HG02870 (cell line): Measurements from ENCODE around the gene PDIA4.
"Not testable (repeated sequence)": the region's sequence is repeated elsewhere in the genome, so short reads cannot be mapped to it uniquely, and the experiment has no call there.

Experiments used
- ATAC-seq: cut with Tn5 transposase; IDR thresholded peaks from one replicate; pipeline ENCODE4 v1.9.1; 2021; ENCODE audit warnings: mild to moderate bottlenecking, moderate library complexity; ENCODE audit not compliant: unreplicated experiment

The PDIA4 gene, protein sequence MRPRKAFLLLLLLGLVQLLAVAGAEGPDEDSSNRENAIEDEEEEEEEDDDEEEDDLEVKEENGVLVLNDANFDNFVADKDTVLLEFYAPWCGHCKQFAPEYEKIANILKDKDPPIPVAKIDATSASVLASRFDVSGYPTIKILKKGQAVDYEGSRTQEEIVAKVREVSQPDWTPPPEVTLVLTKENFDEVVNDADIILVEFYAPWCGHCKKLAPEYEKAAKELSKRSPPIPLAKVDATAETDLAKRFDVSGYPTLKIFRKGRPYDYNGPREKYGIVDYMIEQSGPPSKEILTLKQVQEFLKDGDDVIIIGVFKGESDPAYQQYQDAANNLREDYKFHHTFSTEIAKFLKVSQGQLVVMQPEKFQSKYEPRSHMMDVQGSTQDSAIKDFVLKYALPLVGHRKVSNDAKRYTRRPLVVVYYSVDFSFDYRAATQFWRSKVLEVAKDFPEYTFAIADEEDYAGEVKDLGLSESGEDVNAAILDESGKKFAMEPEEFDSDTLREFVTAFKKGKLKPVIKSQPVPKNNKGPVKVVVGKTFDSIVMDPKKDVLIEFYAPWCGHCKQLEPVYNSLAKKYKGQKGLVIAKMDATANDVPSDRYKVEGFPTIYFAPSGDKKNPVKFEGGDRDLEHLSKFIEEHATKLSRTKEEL

DNA sequence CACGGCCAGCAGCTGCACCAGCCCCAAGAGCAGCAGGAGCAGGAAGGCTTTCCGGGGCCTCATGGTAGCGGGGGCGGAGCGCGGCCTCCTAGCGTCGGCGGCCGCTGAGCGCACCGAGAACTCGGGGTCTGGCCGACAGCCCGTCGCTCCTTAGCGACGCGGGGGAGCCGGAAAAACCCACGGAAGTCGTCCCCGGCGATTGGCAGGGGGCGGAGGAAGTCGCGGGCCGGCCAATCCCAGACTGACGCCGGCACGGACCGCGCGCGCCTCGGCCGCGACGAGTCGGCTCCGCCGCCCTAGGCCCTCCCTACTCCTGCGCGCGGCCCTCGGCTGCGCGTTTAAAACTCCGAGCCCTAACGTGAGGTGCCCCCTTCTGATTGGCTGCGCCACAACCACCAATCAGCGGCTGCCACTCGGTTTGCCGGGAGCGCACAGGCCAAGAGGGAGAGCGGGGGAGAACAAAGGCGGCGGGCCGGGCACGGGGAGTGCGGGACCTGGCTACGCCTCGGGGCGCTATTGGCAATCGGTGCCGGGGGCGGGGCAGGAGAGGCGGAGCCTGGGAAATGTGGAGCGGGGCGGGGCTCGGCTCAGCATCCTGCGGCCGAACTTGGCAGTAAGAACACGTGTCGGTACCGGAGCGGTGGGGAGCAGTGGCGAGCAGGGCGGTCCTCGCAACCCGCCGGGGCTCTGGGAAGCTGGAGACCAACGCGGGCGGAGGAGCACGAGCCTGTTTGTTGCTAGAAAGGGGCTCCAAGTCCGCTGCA lies at the start of gene PDIA4:
Gene PDIA4 (minus strand): TSS at position 160 of the 764 bp plus-strand sequence. CDS start 97 bp downstream, at position 63.
- ATAC-seq, result peak; percentile 89

DNA sequence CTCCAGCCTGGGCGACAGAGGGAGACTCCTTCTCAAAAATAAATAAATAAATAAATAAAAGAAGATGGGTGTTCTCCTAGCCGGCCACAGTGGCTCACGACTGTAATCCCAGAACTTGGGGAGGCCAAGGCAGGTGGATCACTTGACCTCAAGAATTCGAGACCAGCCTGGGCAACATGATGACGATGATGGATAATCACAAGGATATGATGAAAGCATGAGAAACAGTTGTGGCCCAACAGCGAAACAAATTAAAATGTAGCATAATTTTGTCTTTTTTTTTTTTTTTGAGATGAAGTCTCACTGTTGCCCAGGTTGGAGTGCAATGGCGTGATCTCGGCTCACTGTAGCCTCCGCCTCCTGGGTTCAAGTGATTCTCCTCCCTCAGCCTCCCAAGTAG lies 49.3 kb upstream of the PDIA4 start:
- ATAC-seq, result no peak

- no peak for ATAC-seq
Measured at GRCh38 chr7:149075286-149075685, 47.0 kb upstream of the PDIA4 start.

GRCh38 chr7:149074116-149074885 lies 46.0 kb upstream of the PDIA4 start:
- no peak for ATAC-seq

GRCh38 chr7:149072438-149072775 lies 44.1 kb upstream of the PDIA4 start:
- no peak for ATAC-seq

- no peak for ATAC-seq
Measured at GRCh38 chr7:149071641-149072437, 43.5 kb upstream of the PDIA4 start.

GRCh38 chr7:149071182-149071635 lies 42.9 kb upstream of the PDIA4 start:
- no peak for ATAC-seq

GRCh38 chr7:149070372-149071125 lies 42.2 kb upstream of the PDIA4 start:
- no peak for ATAC-seq

DNA sequence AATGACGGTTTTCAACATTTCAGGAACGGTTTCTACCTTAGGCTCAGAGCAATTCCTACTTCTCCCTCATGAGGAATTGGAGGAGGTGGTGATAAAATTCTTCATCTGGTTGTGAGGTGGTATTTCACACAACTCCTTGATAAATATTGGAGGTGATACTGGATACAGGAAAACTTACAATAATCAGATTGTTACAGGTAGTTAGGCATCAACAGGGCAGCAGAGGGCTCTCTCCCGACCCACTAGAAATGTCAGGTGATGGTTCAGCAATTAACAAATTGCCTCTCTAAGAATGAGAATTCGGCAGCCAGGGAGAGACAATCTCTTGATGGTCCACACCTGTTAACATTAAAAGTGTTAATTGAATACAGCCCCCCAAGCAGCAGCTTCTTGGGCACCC lies 39.6 kb upstream of the PDIA4 start:
- no peak for ATAC-seq

DNA sequence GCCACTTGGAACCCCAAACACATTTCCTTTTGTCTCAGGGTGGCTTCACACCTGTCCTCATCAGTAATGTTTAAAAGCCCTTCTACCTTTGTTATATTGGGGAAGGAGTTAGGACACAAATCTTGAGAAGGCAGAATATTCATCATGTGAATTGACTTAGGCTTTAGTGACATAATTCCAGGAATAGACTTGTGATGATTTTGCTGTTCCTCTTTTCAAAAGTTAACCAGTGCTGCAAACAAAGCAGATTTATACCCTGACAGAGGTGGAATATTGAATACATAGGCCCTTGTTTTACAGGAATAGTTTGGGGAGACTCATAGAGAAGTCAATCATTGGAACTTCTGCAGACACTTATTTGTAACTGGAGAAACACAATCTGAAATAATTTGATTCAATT lies 35.2 kb upstream of the PDIA4 start:
- no peak for ATAC-seq

GRCh38 chr7:149062217-149062899 lies 34.1 kb upstream of the PDIA4 start:
- not testable (repeated sequence) for ATAC-seq

DNA sequence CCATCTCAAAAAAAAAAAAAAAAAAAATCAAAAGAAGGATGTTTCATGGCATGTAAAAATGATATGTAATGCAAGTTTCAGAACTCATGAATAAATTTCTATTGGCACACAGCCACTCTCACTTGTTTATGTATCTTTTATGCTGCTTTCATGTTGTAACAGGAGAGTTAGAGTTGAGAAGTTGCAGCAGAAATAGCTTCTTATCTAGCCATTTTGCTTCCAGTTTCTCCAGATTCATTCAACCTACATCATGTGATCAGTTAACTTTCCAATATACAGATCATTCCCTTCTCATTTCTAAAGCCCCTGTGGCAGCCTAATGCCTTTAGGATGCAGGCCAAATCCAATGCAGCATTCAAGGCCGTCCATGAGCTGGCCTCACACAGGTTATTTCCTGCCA lies 31.9 kb upstream of the PDIA4 start:
- ATAC-seq, result no peak

DNA sequence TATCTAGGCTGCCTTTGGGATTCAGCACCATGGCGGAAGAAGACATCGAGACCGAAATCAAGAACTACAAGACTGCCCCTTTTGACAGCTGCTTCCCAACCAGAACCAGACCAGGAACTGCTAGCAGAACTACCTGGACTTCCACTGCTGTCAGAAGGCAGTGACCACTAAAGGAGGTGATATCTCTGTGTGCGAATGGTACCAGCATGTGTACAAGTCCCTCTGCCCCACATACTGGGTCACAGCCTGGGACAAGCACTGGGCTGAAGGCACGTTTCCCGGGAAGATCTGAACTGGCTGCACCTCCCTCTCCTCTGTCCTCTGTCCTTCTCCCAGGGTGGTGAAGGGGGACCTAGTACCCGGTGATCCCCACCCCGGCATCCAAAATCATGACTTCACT lies 25.6 kb upstream of the PDIA4 start:
- no peak for ATAC-seq

GRCh38 chr7:149053384-149053783 lies 25.1 kb upstream of the PDIA4 start:
- no peak for ATAC-seq

DNA sequence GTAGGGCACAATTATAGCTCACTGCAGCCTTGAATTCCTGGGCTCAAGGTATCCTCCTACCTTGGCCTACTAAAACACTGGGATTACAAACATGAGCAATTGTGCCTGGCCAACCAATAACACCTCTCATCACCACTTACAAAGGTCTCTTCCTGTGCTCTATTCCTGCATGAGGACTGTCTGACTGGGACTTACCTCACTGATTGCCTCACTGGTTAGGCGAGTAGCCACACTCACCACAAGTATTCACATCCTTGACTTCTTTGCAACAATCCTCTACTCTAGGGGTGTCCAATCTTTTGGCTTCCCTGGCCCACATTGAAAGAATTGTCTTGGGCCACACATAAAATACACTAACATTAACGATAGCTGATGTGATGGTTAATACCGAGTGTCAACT lies 22.6 kb upstream of the PDIA4 start:
- no peak for ATAC-seq

DNA sequence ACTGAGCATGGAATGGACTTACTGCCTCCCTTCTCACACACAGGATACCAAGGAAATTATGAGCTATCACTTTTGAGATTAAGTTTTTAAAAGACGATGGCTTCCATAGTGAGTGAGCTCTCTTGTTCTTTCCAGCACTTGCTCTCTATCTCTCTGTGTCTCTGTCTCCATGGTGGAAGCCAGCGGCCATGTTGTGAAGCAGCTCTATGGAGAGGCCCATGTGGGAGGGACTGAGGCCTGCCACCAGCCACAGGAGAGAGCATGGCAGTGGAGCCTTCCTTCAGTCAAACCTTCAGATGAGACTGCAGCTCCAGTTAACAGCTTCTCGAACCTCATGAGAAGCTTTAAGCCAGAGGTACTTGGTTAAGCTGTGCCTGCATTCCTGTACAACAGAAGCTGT lies 20.5 kb upstream of the PDIA4 start:
- no peak for ATAC-seq

- ATAC-seq, result no peak
Measured at GRCh38 chr7:149046416-149046815, 18.1 kb upstream of the PDIA4 start.

GRCh38 chr7:149043936-149044335 lies 15.6 kb upstream of the PDIA4 start:
- no peak for ATAC-seq

DNA sequence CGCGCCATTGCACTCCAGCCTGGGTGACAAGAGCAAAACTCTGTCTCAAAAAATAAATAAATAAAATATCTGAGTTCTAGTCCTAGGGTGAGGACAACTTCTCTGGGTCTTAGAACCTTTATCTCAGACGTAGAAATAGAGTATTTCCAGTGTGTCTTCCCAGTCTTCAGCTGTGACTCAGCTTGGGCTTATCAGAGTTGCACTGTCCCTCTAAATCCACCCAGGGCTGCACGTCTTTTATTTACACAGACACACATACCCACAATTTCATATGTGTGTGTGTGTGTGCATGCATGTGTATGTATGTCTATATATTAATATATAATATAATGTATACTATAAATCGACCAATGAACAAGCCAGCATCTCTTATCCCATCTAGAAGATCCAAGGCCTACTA lies 13.0 kb upstream of the PDIA4 start:
- no peak for ATAC-seq
